Stimulated activated naive B cell treated with anti-CD40 and anti-IgM and Interleukin-4, amounts not matched to agents 10 μg/mL and 1 μg/mL and 100 μg/mL, for 72 hours (primary cell): ENCODE data around the gene IQGAP1.
"Not testable (repeated sequence)": the region's sequence is repeated elsewhere in the genome, so short reads cannot be mapped to it uniquely, and the experiment has no call there.

Experiments used
- ATAC-seq, 2 donors: fragments of 150-1000 bp; cut with Tn5 transposase; replicated peaks; 2 replicates each; pipeline ENCODE4 v1.10.0; 2021; ENCODE audit warnings: moderate library complexity in 1 of 2
- DNase-seq: peaks from one replicate; pipeline ENCODE4 v3.0.0; 2021
- H3K27ac Mint-ChIP-seq: one replicate; pipeline ENCODE4 v1.8.0; 2022; ENCODE audit warnings: mild to moderate bottlenecking, mixed read lengths
- H3K27me3 Mint-ChIP-seq, 2 donors: one replicate each; pipeline ENCODE4 v1.8.0; 2022; ENCODE audit warnings: mixed read lengths in 2 of 2
- H3K36me3 Mint-ChIP-seq, 2 donors: one replicate each; pipeline ENCODE4 v1.8.0; 2022; ENCODE audit warnings: mixed read lengths in 2 of 2, mild to moderate bottlenecking in 1 of 2
- H3K4me1 Mint-ChIP-seq, 2 donors: one replicate each; pipeline ENCODE4 v1.8.0; 2022; ENCODE audit warnings: mixed read lengths in 2 of 2, mild to moderate bottlenecking in 1 of 2
- H3K4me3 Mint-ChIP-seq, 2 donors: one replicate each; pipeline ENCODE4 v1.8.0; 2022; ENCODE audit warnings: mild to moderate bottlenecking in 2 of 2, mixed read lengths in 2 of 2, moderate library complexity in 1 of 2
- H3K9me3 Mint-ChIP-seq, 2 donors: one replicate each; pipeline ENCODE4 v1.8.0; 2022; ENCODE audit warnings: mixed read lengths in 2 of 2, mild to moderate bottlenecking in 1 of 2

Gene IQGAP1

DNA sequence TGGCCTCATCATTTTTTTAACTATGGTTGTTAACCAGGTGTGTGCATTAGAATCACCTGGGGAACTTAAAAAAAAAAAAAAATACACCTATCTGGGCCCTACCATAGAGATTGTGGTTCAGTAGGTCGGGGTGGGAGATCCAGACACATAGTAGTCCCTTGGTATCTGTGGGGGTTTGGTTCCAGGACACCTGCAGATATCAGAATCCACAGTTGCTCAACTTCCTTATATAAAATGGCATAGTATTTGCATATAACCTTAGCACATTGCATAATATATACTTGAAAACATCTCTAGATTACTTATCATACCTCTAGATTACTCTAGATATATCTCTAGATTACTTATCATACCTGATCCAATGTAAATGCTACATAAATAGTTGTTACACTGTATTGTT lies 5.0 kb downstream of the IQGAP1 start:
- no peaks in the 10 kb centered on the region for H3K27me3 Mint-ChIP-seq
- no peak overlapping the region for H3K27ac Mint-ChIP-seq
- H3K4me1 Mint-ChIP-seq: peaks cover 53 to 79% of the 10 kb centered on the region in 2 donors
- H3K36me3 Mint-ChIP-seq: peaks cover 50 to 62% of the 10 kb centered on the region in 2 donors
- ATAC-seq: no peak
- no peaks in the 10 kb centered on the region for H3K9me3 Mint-ChIP-seq
- DNase-seq: no peak
- H3K4me3 Mint-ChIP-seq: no peak overlapping the region

DNA sequence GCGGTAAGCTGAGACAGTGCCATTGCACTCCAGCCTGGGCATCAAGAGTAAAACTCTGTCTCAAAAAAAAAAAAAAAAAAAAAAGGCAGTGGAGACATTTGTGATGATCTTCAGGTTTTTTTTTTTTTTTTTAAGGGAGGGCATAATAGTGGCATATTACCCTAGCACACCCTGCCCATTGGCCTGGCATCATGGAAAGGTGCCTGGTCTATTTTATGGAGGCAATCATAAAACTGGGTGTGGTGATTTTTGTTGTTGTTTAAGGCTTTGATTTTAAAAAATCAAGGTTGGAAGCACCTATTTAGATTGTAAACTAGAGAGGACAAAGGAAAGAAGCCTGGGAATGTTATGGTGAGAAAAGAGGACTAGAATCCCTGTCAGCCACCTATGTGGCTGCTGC lies 6.0 kb downstream of the IQGAP1 start:
- peaks cover 49 to 58% of the 10 kb centered on the region in 2 donors for H3K36me3 Mint-ChIP-seq
- H3K27ac Mint-ChIP-seq: no peak overlapping the region
- ATAC-seq: no peak

GRCh38 chr15:90394748-90395442 lies 6.9 kb downstream of the IQGAP1 start:
- Mint-ChIP-seq H3K4me3 (no peak overlapping the region), H3K4me1 (peaks cover 48 to 73% of the 10 kb centered on the region in 2 donors), H3K36me3 (peaks cover 46 to 52% of the 10 kb centered on the region in 2 donors), H3K27me3 (no peaks in the 10 kb centered on the region), H3K27ac (peak overlapping the region; percentile 72), H3K9me3 (no peaks in the 10 kb centered on the region)
- no peak for DNase-seq
- no peak for ATAC-seq

More for the DNA sequence above, 6.0 kb downstream of the IQGAP1 start:
- DNase-seq: no peak
- H3K4me3 Mint-ChIP-seq: no peak overlapping the region
- H3K4me1 Mint-ChIP-seq: peaks cover 52 to 75% of the 10 kb centered on the region in 2 donors
- H3K27me3 Mint-ChIP-seq: no peaks in the 10 kb centered on the region
- H3K9me3 Mint-ChIP-seq: no peaks in the 10 kb centered on the region

- Mint-ChIP-seq H3K27me3 (no peaks in the 10 kb centered on the region), H3K27ac (peak overlapping the region; percentile 77), H3K36me3 (peaks cover 38 to 42% of the 10 kb centered on the region in 2 donors), H3K4me1 (peaks cover 46 to 73% of the 10 kb centered on the region in 2 donors), H3K9me3 (no peaks in the 10 kb centered on the region), H3K4me3 (peak overlapping the region in 1 of 2 donors; percentile 19)
- DNase-seq (no peak), ATAC-seq (no peak)
Observed at GRCh38 chr15:90396321-90396720, 8.3 kb downstream of the IQGAP1 start.

DNA sequence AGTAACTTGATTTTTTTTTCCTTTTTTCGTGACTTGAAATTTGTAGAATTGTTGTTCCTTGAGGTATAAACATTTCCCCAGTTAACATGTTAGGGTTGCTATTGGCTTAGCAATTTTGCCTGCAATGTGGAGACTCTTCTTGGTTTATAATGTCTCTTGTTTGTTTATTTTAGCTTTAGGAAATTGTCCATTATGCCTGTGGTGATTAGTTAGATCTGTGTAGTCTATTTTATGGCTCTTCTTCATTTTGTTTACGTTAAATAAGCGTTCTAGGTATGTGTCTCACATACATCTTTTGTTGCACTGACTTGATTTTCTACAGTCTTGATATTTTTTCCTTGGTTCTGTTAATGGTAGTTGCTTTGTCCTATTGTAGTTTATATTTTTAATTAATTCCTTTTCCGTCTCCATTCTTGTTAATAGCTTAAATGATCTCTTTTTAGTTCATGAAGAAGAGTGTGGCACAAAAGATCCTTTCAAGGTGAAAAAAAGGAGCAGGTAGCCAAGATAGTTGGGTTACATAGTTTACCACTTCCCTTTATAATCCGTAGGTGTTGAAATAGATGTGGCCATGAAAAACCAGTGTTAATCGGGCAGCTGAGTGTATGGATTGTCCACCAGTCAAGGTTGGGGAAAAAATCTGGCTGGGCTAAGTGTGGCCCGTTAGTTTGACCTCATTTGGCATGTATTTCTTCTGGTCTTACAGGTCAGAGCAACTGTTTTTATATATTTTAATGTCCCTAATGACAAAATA lies 12.1 kb downstream of the IQGAP1 start:
- peak overlapping the region in 1 of 2 donors; percentile 50 for H3K4me3 Mint-ChIP-seq
- no peaks in the 10 kb centered on the region for H3K9me3 Mint-ChIP-seq
- peaks cover 23 to 31% of the 10 kb centered on the region in 2 donors for H3K36me3 Mint-ChIP-seq
- no peak for ATAC-seq
- H3K27me3 Mint-ChIP-seq: no peaks in the 10 kb centered on the region
- H3K4me1 Mint-ChIP-seq: peaks cover 34 to 57% of the 10 kb centered on the region in 2 donors
- no peak for DNase-seq
- H3K27ac Mint-ChIP-seq: peak overlapping the region; percentile 96

DNA sequence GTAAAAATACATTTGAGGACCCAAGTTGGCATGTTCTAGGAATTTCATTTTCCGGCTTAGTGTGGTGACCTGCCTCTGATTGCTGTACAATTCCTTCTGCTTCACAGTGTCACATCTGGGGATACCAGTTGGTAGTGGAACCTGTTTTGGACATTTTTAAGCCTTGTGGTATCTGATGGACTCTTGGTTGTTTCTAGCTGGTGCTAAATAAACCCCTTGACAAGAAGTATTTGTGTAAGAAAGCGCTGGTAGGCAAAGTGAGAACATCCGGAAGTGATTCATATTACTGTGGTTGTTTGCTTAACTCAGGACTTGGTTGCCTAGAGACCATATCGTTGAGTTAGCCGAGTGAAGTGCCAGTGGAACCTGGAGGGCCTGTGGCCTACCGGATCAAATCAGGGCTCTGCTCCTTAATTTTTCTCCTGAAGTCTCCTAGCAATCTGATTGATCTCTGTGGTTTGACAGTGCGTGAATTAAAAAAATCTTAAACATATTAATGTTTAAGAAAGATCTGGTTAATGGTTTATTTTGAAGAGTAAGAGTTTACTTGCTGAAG lies 12.8 kb downstream of the IQGAP1 start:
- Mint-ChIP-seq H3K36me3 (peaks cover 20 to 25% of the 10 kb centered on the region in 2 donors), H3K4me1 (peaks cover 30 to 56% of the 10 kb centered on the region in 2 donors), H3K27ac (peak overlapping the region; percentile 96), H3K9me3 (no peaks in the 10 kb centered on the region), H3K27me3 (no peaks in the 10 kb centered on the region), H3K4me3 (peak overlapping the region in 1 of 2 donors; percentile 53)
- ATAC-seq (peak; percentile 100), DNase-seq (no peak)

- H3K27me3 Mint-ChIP-seq: no peaks in the 10 kb centered on the region
- H3K4me1 Mint-ChIP-seq: peaks cover 29 to 56% of the 10 kb centered on the region in 2 donors
- H3K4me3 Mint-ChIP-seq: no peak overlapping the region
- H3K36me3 Mint-ChIP-seq: peaks cover 15 to 20% of the 10 kb centered on the region in 2 donors
- no peak for DNase-seq
- no peaks in the 10 kb centered on the region for H3K9me3 Mint-ChIP-seq
- peak overlapping the region; percentile 96 for H3K27ac Mint-ChIP-seq
- no peak for ATAC-seq
Observed at GRCh38 chr15:90401495-90401894, 13.5 kb downstream of the IQGAP1 start.

GRCh38 chr15:90402223-90402622 lies 14.2 kb downstream of the IQGAP1 start:
- DNase-seq (no peak), ATAC-seq (no peak)
- Mint-ChIP-seq H3K27ac (peak overlapping the region; percentile 74), H3K27me3 (no peaks in the 10 kb centered on the region), H3K4me1 (peaks cover 30 to 57% of the 10 kb centered on the region in 2 donors), H3K36me3 (peaks cover 12 to 20% of the 10 kb centered on the region in 2 donors), H3K9me3 (no peaks in the 10 kb centered on the region), H3K4me3 (peak overlapping the region in 1 of 2 donors; percentile 1)

DNA sequence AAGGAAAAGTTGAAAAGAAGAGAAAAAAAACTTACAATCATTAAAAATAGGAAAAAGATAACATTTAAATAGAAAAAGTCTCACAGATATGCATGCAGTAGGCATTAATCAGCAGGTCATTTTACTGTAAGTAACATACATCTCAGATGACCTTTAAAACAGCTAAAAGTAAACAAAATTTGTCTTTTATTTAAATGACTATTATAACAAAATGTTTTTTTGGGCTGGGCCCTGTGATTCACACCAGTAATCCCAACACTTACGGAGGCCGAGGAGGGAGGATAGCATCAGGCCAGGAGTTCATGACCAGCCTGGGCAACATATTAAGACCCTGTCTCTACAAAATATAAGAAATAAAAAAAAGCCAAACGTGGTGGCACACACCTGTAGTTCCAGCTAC lies 14.7 kb downstream of the IQGAP1 start:
- DNase-seq (no peak), ATAC-seq (no peak)
- Mint-ChIP-seq H3K36me3 (peaks cover 12 to 20% of the 10 kb centered on the region in 2 donors), H3K9me3 (no peaks in the 10 kb centered on the region), H3K27ac (no peak overlapping the region), H3K4me3 (no peak overlapping the region), H3K27me3 (no peaks in the 10 kb centered on the region), H3K4me1 (peaks cover 32 to 61% of the 10 kb centered on the region in 2 donors)

DNA sequence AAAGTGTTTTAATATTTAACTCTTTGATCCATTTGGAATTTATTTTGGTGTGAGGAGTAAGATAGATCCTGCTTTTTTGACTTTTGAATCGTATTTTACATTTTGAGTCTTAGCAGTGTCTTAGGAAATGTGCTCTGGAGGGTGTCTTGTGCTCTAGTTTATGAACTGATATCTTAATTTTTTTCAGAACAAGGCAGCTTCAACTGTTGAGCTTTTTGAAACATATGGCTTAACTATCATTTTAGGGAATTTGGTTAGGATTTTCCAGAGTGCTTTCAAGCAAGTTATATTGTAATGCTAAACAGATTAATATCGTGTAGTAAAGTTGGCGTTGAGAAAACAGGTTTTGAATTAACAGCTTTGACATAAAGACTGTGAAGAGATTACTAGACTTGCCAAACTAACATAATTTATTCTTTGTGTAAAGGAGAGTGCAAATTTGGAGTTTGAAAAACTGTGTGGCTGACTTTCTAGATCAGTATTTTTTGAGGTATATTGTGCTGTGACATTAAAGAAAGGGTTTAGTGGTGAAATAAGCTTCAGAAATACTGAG lies 17.1 kb downstream of the IQGAP1 start:
- peaks cover 23 to 40% of the 10 kb centered on the region in 2 donors for H3K36me3 Mint-ChIP-seq
- DNase-seq: no peak
- no peak for ATAC-seq
- H3K27me3 Mint-ChIP-seq: no peaks in the 10 kb centered on the region
- H3K27ac Mint-ChIP-seq: no peak overlapping the region
- H3K4me1 Mint-ChIP-seq: peaks cover 38 to 71% of the 10 kb centered on the region in 2 donors
- peaks cover 0 to 4% of the 10 kb centered on the region in 2 donors for H3K9me3 Mint-ChIP-seq
- H3K4me3 Mint-ChIP-seq: no peak overlapping the region

- peaks cover 26 to 41% of the 10 kb centered on the region in 2 donors for H3K36me3 Mint-ChIP-seq
- DNase-seq: no peak
- H3K4me3 Mint-ChIP-seq: no peak overlapping the region
- H3K9me3 Mint-ChIP-seq: peaks cover 0 to 4% of the 10 kb centered on the region in 2 donors
- no peak for ATAC-seq
- H3K27ac Mint-ChIP-seq: no peak overlapping the region
- no peaks in the 10 kb centered on the region for H3K27me3 Mint-ChIP-seq
- peaks cover 31 to 61% of the 10 kb centered on the region in 2 donors for H3K4me1 Mint-ChIP-seq
Observed at GRCh38 chr15:90407336-90407735, 19.3 kb downstream of the IQGAP1 start.

- H3K4me3 Mint-ChIP-seq: no peak overlapping the region
- H3K27me3 Mint-ChIP-seq: no peaks in the 10 kb centered on the region
- peaks cover 24 to 38% of the 10 kb centered on the region in 2 donors for H3K36me3 Mint-ChIP-seq
- ATAC-seq (peak; percentile 64 to 76), DNase-seq (no peak)
- peaks cover 36 to 62% of the 10 kb centered on the region in 2 donors for H3K4me1 Mint-ChIP-seq
- H3K9me3 Mint-ChIP-seq: peaks cover 0 to 4% of the 10 kb centered on the region in 2 donors
- H3K27ac Mint-ChIP-seq: peak overlapping the region; percentile 1
Observed at GRCh38 chr15:90407871-90408317, 19.9 kb downstream of the IQGAP1 start.

DNA sequence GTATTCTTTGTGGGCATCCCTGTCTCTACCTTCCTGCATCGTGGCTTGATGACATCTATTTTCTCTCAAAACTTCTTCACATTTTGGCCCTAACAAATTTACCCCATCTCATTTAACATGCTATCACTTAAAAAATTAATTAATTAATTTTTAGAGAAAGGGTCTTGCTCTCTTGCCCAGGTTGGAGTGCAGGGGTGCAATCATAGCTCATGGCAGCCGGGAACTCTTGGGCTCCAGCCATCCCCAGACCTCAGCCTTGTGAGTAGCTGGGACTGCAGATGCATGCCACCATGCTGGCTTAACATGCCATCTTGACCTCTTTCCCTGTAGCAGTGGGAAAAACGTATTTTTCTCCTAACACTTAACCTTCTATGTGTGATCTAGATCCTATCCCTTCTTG lies 20.6 kb downstream of the IQGAP1 start:
- H3K36me3 Mint-ChIP-seq: peaks cover 24 to 40% of the 10 kb centered on the region in 2 donors
- peaks cover 41 to 70% of the 10 kb centered on the region in 2 donors for H3K4me1 Mint-ChIP-seq
- DNase-seq (no peak), ATAC-seq (no peak)
- H3K27ac Mint-ChIP-seq: no peak overlapping the region
- H3K27me3 Mint-ChIP-seq: no peaks in the 10 kb centered on the region
- peaks cover 0 to 4% of the 10 kb centered on the region in 2 donors for H3K9me3 Mint-ChIP-seq
- H3K4me3 Mint-ChIP-seq: no peak overlapping the region

GRCh38 chr15:90409587-90409986 lies 21.5 kb downstream of the IQGAP1 start:
- Mint-ChIP-seq H3K4me1 (peaks cover 48 to 79% of the 10 kb centered on the region in 2 donors), H3K36me3 (peaks cover 25 to 35% of the 10 kb centered on the region in 2 donors)
- not testable (repeated sequence) for ATAC-seq, H3K4me3 Mint-ChIP-seq, H3K27me3 Mint-ChIP-seq, DNase-seq, H3K27ac Mint-ChIP-seq, H3K9me3 Mint-ChIP-seq
